Stimulated activated CD4-positive, alpha-beta T cell treated with anti-CD3 and anti-CD28 coated beads, Interleukin-15, amount 100 ng/mL, for 24 hours (primary cell): Measurements from ENCODE around the gene PODNL1.

Source experiments
- DNase-seq: peaks from one replicate; pipeline ENCODE4 v3.0.0-alpha.2; 2020

Gene PODNL1

DNA sequence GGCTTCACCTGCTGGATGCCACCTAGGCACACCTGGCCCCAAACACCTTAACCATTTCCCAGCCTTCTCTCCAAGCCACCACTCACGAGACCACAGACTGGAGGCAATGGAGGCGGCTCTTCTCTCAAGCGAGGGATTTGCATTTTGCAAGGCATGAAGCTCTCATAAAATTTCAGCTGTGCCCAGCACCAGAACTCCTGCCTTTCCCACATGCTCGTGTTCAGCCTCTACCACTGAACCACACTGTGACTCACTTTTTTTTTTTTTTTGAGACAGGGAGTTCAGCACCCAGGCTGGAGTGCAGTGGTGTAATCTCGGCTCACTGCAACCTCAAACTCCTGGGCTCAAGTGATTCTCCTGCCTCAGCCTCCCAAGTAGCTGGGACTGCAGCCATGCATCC, 50.7 kb downstream of the PODNL1 start:
- no peak for DNase-seq

- DNase-seq, result no peak
Observed at GRCh38 chr19:13887018-13887436, 51.2 kb downstream of the PODNL1 start.

DNA sequence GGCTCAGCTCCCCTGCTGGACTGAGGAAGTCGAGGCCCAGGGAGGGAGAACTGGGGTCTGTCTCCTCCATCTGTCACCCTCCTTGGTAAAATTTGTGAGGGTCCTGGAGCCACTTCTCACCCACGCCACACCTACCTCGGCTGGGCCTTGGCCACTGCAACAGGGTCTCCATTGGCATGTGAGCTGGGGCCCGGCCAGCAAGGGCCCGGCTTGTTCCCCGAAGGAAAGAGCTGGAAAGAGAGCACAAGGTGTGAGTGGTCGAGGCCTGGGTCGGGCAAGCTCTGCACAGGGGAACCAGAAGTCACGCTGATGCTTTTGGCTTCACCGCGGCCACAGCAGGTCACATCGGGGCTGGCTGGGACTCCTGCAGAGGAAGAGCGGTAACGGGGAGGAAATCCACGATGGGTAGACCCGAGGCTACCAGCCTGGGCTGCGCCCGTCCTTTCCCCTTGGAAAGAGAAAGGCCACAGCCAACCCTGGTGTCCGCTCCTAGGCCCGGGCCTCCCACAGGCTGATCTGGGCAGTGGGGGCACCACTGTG, 52.3 kb downstream of the PODNL1 start:
- DNase-seq, result no peak

GRCh38 chr19:13884726-13885591, 53.3 kb downstream of the PODNL1 start:
- DNase-seq, result no peak

DNA sequence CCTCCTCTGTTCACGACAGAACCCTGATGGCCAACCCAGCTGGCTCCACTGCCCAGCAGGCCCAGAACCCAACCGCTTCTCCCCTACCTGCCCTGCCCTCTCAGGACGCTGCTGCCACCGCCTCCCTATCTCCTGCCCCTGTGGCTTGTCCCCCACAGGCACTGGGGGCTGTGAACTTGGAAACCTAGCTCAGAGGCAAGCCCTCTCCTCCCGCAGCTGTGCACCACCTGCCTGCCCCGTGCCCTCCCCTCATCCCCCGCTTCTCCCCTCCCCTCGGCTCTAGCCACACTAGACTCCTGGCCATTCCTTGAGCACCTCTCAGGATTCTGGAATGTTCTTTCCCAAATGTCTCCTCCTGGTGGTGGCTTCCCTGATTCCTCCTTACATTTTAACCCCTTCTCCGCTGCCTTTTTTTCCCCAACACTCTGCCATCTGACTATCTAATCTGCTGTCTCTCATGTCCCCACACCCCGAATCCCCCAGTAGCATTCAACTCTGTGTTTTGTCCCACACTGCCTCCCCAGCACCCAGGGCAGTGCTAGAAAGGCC, 54.6 kb downstream of the PODNL1 start:
- no peak for DNase-seq

GRCh38 chr19:13882836-13883235, 55.4 kb downstream of the PODNL1 start:
- DNase-seq, result no peak

- no peak for DNase-seq
Observed at GRCh38 chr19:13882419-13882795, 55.8 kb downstream of the PODNL1 start.

GRCh38 chr19:13881692-13882418, 56.4 kb downstream of the PODNL1 start:
- peak; percentile 56 for DNase-seq

- DNase-seq, result peak; percentile 36
Observed at GRCh38 chr19:13881251-13881691, 56.9 kb downstream of the PODNL1 start.
